ACHN (cell line): ENCODE data around the gene ASXL2.

Source experiments
- DNase-seq: peaks from one replicate; pipeline ENCODE4 v3.0.0-alpha.2; 2015
- in situ Hi-C: cut with HindIII; loops from 2 replicates; pipeline ENCODE4 v1.10.0; 2017; ENCODE audit warnings: low sequenced_read_pairs, low pct_ligation_motif_present, low pct_unique_long_range_greater_than_20kb

The ASXL2 gene

DNA sequence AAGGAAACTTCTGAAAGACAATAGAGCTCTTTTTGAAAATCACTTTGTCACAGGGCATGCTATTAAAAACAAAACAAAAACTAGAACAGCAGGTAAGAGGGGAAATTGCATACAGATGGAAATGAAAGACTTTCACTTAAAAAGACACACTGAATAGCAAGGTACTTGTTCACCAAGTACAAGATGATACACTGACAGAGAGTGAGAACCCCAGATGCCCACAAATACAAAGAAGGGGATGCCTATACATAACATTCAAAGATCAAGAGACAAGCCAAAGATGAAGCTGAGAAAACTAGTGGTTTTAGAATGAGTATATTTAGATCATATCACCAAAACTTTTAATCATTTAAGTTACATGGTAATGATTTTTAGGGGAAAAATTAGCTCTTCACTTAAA is 60.7 kb downstream of the ASXL2 start:
- in situ Hi-C loops = no loop called here

DNA sequence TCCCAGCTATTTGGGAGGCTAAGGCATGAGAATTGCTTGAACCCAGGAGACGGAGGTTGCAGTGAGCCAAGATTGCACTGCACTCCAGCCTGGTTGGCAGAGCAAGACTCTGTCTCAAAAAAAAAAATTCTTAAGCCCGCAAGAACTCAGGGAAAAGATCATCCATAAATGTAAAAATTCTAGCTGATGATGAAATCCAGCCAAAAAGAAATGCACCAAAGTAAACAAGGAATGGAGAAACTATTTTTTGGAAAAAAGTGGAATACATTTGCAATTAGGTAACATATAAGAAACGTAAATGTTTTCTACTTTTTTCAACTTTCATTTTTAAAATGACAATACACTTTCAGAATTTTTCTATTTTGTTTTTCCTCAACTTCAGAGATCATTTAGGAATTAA is 61.3 kb downstream of the ASXL2 start:
- in situ Hi-C loops = no loop called here
- no peak for DNase-seq

More for the DNA sequence above, 60.7 kb downstream of the ASXL2 start:
- DNase-seq = no peak

DNA sequence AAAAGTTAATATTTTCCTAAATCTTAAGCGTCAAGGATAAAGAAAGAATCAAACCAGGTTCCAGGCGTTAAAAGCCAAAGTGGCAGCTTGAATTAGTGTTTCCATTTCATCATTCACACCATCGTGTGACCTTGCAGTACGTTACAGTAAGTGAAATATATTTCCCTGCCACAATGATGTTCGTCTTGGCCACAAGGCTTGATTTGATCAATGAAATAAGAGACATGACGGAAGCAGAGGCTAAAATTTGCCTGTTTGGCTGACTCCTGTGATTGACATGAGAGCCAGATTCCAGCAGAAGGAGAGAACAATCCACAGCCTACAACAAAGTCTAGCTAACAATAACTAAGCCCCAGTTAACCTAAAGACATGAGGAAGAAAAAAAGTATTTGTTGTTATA is 62.0 kb downstream of the ASXL2 start:
- in situ Hi-C loops = no loop called here
- no peak for DNase-seq

DNA sequence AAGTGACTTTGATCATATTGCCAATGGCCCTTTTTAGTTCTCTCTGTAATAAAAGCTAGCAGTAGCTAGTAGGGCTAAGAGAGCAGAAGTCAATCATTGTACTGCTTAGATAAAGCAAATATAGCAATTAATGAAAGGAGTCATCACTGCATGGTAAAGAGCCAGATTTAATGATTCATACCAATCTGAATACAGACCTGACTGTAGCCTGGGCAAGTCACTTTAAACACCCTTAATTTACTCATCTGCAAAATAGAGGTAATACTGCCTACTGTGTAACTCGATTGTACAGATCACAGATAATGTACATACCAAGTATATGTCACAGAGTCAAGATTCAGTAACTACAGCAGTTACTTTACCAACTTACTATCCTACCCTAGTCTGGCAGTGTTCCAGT is 63.6 kb downstream of the ASXL2 start:
- in situ Hi-C loops = no loop called here
- no peak for DNase-seq

DNA sequence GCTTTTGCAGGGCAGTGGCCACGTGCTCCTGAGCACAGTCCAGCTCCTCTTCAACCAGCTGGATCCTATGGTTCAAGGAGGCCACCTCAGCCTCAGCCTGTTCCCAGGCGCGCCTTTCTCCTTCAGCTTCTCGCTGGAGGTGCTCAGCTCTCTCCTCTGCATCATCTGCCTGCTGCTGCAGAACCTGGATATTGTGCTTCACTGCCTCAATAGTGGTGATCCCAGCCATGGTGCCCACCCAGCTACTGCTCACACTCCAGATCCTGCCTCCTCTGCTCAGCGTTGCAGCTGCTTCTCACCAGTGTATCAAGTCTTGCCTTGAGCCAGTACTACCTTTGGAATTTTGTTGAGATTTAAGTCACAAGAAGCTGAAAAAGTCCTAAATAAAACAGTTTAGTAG is 67.9 kb downstream of the ASXL2 start:
- DNase-seq = no peak
- in situ Hi-C loops = no loop called here

DNA sequence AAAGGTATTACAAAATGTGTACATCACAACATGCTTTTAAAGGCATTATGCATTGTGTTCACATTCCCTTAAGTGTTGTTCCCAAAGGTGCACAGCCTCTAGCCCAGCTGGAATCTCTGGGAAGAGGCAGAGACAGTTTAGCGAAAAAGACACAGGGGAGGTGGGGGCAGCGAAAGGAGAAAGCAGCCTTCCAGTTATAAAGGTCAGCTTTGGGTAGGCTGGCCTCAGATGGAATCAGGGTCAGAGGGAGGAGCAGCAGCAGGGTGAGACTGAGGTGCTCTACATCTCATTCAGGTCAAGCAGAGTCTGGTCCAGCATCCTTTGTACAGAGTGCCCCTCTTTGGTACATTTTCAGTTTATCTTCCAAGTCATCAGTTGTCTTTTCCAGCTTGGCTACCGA is 68.6 kb downstream of the ASXL2 start:
- DNase-seq = no peak
- in situ Hi-C loops = no loop called here

DNA sequence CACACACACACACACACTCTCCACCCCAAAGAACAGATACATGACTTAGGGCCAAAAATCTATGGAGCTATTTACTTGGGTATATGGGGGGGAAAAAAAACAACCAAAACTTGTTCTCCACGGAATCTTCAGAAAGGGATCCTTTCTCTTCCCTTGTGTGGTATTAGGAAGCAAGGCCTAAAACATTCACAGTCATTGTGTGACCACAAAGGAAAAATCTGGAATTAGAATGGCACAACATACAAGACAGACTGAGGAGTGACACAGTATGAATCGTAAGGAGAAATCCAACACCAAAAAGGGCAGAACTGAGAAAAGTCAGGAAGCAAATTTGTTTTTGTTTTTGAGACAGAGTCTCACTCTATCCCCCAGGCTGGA is 70.3 kb downstream of the ASXL2 start:
- no peak for DNase-seq
- in situ Hi-C loops = no loop called here

DNA sequence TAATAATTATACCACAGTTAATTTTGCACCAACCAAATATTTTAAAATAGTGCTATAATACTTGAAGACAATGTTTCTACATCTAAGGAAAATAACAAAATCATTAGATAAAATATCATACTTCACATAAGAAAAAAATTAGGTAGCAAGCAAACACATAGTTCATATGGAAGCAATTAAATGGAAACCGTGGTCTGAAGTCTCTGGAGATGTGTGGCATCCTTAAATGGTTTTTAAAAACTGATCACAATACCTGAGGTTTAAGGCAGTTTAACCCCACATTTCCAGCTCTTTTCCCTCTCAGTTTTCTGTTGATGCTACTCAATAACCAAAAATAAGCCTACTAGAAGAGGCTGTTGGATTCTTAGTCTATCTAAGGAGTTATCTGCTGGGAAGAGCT is 71.3 kb downstream of the ASXL2 start:
- no peak for DNase-seq
- in situ Hi-C loops = no loop called here

DNA sequence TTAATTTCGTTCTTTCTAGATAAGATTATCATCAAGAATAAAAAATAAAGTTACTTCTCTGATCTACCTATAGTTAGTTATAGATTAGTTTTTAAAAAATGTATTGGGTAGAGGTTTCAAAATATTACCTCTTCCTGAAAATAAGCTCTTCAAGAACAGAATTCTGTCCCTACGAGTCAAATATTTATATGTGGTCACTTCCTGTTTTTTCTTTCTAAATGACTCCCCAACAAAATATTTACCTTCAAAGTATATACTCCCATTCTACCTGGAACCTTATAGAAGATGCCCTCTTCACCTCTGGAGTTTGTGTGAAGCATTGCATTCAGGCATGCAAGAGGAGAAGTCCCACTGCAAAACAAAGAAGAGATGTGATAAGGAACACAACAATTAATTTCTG is 72.3 kb downstream of the ASXL2 start:
- no peak for DNase-seq
- in situ Hi-C loops = no loop called here

DNA sequence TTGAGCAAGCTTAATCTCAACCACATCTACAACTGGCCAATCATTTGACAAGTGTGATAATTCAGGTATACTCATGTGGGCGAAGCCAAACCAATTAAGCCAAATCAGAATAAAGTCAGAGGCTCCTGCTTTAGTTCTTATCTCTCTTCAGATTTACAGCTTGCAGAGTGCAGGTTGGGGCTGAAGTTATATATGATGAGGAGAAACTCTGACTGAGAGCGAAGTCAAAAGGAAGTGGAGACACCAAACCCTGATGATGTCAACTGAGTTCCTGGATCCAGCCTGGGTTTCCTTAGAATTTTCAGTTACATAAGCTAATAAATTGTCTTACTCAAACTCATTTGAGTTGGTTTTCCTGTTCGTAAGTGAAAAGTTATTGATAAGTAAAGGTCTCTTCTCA is 73.9 kb downstream of the ASXL2 start:
- in situ Hi-C loops = no loop called here
- DNase-seq = no peak

DNA sequence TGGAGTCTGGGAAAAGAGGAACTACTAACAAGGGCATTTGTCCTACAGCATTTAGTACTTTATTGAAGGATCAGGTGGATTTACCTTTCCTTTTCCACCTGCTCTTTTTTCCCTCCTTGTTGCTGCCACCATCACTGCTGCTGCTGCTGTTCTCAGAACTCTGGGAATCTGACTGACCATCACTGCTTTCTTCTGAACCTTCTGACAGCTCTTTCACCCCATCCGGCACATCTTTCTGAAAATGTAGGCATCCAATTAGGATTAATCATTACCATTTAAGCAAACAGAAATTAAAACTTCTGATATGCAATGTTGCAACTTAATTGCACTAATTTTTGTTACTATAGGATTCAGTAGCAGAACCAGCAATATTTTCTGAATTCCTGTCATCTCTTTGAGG is 79.0 kb downstream of the ASXL2 start:
- DNase-seq = no peak
- in situ Hi-C loops = no loop called here

DNA sequence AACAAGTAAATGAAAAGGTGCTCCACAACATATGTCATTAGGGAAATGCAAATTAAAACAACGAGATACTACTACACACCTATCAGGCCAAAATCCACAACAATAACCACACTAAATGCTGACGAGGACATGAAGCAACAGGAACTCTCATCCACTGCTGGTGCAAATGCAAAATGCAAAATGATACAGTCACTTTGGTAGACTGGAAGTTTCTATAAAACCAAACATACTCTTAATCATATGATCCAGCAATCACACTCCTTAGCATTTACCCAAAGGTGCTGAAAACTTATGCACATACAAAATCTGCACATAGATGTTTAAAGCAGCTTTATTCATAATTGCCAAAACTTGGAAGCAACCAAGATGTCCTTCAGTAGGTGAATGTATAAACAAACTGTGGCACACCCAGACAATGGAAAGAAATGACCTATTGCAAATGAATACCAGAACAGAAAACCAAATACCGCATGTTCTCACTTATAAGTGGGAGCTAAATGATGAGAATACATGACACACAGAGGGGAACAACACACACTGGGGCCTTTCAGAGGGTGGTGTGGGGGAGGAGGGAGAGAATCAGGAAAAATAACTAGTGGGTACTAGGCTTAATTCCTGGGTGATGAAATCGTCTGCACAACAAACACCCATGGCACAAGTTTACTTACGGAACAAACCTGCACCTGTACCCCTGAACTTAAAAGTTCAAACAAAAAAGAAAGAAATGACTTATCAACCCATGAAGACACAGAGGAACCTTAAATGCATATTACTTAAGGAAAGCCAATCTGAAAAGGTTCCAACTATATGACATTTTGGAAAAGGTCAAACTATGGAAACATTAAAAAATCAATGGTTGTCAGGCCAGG is 80.4 kb downstream of the ASXL2 start:
- in situ Hi-C loops = no loop called here

DNA sequence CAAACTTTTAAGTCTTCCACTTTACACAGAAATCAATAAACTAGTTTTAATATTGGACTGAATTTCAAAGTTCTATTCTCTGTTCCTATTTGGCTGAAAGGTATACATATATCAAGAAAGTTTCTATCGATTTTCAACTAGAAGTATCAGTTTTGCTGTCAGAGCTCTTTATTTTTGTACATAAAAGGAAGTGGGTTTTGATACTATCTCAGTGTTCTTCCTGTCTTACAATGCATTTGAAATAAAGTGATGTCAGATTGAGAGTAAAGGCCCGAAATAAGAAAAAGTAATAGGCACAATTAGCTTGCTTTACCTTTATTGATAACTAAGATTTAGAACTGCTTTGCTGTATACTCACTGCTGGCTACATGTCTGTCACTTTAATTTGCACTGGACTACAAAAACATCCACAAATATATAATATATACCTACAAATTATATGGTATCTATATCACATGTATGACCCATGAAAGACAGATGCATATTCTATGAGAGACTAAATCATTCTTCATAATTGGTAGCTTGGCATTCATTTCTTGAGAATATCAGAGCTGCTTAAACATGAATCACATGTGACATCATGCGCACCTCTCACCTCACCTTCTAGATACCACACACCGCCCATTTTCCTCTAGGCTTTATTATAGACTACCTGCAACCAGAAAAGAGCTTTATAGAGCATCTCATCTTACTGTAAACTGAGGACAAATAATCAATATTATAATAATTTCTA is 83.6 kb downstream of the ASXL2 start:
- in situ Hi-C loops = no loop called here
- DNase-seq = no peak

More for the DNA sequence above, 80.4 kb downstream of the ASXL2 start:
- DNase-seq = no peak

DNA sequence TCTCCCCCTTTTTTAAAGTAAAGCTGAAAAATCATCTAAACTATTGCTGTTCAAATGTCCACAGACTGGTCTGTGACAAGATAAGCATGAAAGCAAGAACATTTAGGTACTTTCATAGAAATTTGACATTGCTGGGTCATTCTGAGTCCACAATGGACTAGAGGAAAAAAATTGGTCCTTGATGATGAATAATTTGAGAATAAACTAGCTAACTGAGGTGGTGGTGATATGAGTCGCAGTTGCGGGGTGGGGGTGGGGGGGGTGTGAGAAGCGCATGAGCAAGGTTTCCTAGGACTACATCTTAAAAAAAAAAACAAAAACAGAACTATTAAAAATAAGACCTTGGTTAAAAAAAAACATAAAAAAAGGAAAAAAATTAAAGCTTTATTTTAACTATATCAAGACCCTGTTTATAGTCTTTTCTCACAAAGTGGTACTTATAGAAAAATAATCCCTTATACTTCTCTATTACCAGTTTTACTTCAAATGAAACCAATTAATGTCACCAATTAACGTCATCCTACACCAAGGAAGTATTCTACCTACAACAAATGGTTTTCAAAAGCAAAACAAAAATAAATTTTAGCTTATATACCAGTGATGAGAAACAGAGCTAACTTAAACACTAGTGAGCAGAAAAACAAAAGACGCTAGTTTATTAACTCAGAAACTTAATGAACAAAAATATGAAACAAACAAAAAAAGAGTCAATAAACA is 88.1 kb downstream of the ASXL2 start:
- DNase-seq = no peak
- in situ Hi-C loops = no loop called here

DNA sequence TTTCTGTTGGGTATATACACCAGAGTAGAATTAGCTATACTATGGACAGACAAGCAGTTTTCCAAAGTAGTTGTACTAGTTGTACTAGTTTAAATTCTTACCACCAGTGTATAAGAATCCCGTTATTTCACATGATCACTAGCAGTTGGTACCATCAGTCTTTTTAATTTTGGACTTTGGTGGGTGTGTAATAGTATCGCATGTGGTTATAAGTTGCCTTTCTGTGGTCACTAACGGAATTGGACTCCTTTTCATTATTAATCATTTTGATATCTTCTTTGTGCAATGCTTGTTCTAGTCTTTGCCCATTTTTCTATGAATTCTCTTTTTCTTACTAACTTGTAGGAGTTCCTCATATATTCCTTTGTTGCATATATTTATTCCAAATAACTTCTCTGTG is 89.8 kb downstream of the ASXL2 start:
- in situ Hi-C loops = no loop called here
- no peak for DNase-seq

DNA sequence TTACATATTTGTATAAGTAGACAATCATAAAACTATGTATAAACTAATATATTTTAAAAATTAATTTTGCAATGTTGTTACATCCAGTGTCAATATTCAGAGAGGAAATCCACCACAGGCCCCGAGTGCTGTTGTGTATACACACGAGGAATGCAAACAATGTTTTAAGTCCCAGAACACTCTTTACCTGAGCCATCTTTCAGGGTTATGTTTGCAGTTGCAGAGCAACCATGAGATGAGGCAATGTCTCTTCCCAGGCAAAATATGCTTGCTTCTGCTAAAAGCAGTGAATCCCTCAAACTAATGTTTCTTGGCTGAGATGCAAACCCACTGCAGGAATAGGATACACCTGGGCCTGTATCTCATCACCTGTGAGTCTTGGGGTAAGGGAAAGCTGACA is 91.3 kb downstream of the ASXL2 start:
- no peak for DNase-seq
- in situ Hi-C loops = no loop called here

DNA sequence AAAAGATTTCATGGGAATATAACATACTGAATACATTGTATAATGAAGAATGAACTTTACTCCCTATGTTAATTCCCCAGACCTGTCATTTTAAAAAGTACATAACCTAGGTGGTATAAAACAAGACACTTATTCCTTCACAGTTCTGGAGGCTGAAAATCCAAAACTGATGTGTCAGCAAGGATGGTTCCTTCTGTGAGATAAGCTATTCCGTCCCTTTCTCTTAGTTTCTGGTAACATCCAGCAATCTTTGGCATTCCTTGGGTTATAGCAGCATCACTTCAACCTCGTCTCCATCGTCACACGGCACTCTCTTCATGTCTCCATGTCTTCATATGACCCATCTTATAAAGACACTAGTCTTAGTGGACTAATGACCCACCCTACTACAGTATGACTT is 93.9 kb downstream of the ASXL2 start:
- no peak for DNase-seq

DNA sequence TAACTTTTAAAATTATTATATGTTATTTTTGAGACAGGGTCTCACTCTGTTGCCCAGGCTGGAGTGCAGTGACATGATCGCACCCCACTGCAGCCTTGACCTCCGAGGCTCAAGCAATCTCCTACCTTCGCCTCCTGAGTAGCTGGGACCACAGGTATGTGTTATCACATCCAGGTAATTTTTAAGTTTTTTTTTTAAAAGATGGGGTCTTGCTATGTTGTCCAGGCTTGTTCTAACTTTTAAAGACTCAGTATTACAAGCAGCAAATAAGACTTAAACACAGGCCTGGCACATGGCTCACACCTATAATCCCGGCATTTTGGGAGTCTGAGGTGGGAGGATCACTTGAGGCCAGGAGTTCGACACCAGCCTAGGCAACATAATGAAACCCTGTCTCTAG is 101.2 kb downstream of the ASXL2 start:
- in situ Hi-C loops = no loop called here
- no peak for DNase-seq

More for the DNA sequence above, 93.9 kb downstream of the ASXL2 start:
- in situ Hi-C loops = no loop called here

DNA sequence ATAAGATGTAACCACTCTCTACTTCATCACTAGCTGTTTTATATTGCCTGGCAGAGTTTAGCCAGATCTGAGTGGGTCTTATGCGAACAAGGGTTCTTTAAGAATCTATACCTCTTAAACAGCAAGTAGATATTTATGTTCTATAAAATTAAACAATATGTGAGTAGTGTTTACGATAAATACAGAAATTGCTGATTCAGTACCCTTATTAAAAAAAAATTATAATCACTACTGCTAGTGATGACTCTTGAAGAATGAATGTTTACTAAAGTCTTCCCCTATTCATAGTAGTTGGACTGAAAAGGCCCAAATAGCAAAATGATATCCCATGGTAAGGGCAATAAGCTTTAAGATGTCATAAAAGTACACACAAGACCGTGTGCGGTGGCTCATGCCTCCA is 106.2 kb downstream of the ASXL2 start:
- in situ Hi-C loops = no loop called here
- no peak for DNase-seq
